ENCODE data around the gene MGMT.

Gene MGMT

DNA sequence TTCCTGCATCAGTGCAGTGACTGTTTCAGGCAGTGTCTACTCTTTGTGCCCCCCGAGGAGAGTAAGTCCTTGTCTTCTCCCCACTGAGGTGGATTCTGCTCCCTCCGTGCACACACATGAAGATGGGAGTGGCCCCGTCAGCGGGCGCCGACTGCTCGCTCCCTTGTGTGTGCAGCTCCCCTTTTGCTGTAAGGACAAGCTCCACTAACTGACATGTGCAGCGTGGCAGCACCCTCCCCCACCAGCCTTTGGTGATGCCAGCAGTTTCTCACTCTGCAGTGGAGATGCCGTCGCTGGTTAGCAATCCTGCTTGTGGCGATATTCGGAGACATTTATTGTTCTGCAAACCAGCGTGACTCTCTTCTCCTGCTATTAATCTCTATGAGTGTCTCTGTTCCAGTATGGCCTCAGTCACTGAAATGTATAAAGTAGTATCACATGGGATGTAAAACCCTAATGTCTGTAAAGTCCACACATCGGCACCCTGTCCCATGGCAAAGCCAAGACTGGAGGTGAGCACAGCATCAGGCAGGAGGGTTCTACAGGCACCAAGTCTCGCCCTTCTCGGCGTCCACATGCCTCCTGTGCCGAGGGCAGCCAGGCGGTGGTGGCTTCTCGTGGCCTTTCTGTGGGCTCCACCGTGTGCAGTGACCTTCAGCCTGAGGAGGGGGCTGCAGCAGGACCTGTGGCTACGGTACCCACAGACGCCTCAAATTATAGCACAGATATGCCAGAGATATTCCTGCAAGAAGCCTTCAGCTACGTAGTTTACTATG lies 294.3 kb downstream of the MGMT start:
- no peak overlapping the region for H3K4me3 ChIP-seq (replicated peaks; ENCODE audit: insufficient read depth, low read length)
- no peak overlapping the region for H3K27ac ChIP-seq (replicated peaks)
- TF ChIP-seq SPI1 (IDR thresholded peaks at IDR 0.05; ENCODE audit: borderline replicate concordance, low read depth) (no peak), POLR2AphosphoS5 (IDR thresholded peaks at IDR 0.05; ENCODE audit: low read depth) (no peak), GABPA (IDR thresholded peaks at IDR 0.05; ENCODE audit: low read depth) (no peak)
- TF ChIP-seq, protein P1, sequence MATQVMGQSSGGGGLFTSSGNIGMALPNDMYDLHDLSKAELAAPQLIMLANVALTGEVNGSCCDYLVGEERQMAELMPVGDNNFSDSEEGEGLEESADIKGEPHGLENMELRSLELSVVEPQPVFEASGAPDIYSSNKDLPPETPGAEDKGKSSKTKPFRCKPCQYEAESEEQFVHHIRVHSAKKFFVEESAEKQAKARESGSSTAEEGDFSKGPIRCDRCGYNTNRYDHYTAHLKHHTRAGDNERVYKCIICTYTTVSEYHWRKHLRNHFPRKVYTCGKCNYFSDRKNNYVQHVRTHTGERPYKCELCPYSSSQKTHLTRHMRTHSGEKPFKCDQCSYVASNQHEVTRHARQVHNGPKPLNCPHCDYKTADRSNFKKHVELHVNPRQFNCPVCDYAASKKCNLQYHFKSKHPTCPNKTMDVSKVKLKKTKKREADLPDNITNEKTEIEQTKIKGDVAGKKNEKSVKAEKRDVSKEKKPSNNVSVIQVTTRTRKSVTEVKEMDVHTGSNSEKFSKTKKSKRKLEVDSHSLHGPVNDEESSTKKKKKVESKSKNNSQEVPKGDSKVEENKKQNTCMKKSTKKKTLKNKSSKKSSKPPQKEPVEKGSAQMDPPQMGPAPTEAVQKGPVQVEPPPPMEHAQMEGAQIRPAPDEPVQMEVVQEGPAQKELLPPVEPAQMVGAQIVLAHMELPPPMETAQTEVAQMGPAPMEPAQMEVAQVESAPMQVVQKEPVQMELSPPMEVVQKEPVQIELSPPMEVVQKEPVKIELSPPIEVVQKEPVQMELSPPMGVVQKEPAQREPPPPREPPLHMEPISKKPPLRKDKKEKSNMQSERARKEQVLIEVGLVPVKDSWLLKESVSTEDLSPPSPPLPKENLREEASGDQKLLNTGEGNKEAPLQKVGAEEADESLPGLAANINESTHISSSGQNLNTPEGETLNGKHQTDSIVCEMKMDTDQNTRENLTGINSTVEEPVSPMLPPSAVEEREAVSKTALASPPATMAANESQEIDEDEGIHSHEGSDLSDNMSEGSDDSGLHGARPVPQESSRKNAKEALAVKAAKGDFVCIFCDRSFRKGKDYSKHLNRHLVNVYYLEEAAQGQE (IDR thresholded peaks at IDR 0.05; ENCODE audit: insufficient replicate concordance, low read depth): no peak
- TF ChIP-seq, protein P2, sequence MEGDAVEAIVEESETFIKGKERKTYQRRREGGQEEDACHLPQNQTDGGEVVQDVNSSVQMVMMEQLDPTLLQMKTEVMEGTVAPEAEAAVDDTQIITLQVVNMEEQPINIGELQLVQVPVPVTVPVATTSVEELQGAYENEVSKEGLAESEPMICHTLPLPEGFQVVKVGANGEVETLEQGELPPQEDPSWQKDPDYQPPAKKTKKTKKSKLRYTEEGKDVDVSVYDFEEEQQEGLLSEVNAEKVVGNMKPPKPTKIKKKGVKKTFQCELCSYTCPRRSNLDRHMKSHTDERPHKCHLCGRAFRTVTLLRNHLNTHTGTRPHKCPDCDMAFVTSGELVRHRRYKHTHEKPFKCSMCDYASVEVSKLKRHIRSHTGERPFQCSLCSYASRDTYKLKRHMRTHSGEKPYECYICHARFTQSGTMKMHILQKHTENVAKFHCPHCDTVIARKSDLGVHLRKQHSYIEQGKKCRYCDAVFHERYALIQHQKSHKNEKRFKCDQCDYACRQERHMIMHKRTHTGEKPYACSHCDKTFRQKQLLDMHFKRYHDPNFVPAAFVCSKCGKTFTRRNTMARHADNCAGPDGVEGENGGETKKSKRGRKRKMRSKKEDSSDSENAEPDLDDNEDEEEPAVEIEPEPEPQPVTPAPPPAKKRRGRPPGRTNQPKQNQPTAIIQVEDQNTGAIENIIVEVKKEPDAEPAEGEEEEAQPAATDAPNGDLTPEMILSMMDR (IDR thresholded peaks at IDR 0.05; ENCODE audit: insufficient read depth, low read length): no peak
- H3K27me3 ChIP-seq (ENCODE audit: insufficient read depth, poor library complexity, severe bottlenecking): no peaks in the 10 kb centered on the region
- DNase-seq (ENCODE audit: low read depth in 1 of 2, low spot score in 1 of 2): no peak

DNA sequence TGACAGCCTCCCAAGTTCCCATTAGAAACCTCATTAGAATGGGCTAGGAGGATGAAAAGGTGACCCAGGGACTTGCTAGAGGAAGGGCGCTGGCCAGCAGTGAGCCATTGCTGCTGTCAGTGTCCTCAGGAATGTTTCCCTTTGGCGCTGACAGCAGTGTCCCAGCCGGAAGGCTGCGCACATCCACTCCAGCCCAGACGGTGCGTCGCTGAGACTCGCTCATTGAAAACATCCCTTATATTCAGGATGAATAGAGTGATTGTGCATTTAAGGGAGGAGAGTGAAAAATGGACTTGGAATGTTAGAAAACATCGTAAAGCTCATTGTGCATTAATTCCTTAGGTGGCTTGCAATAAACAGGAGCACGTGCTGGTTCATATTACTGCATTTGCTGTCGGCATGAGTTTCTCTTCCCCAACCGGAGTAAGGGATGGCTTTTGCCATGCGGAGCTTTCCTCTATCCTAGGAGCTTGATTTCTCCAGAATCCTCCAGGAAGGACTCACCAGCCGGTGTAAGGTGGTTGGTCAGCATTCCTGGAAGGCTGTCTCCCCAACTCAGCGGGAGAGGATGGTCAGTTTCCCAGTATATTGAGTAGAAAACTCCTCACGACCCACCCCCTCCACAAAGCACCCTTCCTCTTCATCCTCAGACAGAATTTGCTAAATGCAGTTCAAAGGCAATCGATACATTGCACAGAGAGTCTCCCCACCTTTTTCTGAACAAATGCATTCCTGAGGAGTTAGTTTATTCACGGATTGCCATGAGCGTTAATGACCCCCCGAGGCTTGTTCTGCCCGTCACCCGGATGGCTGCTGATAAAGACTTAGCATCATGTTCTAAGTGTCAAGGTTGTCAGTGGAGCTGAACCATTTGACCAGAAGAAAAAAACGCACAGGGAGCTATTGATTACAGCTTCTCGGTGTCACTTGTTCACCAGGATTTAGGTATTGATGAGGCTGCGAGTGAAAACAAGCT lies 295.2 kb downstream of the MGMT start:
- Histone ChIP-seq H3K4me3 (replicated peaks; ENCODE audit: insufficient read depth, low read length) (no peak overlapping the region), H3K27me3 (ENCODE audit: insufficient read depth, poor library complexity, severe bottlenecking) (no peaks in the 10 kb centered on the region), H3K27ac (replicated peaks) (no peak overlapping the region)
- no peak for TF ChIP-seq GABPA (IDR thresholded peaks at IDR 0.05; ENCODE audit: low read depth)
- no peak for TF ChIP-seq POLR2AphosphoS5 (IDR thresholded peaks at IDR 0.05; ENCODE audit: low read depth)
- TF ChIP-seq, protein P1 (IDR thresholded peaks at IDR 0.05; ENCODE audit: insufficient replicate concordance, low read depth): no peak
- no peak for TF ChIP-seq SPI1 (IDR thresholded peaks at IDR 0.05; ENCODE audit: borderline replicate concordance, low read depth)
- TF ChIP-seq, protein P2 (IDR thresholded peaks at IDR 0.05; ENCODE audit: insufficient read depth, low read length): no peak
- no peak for DNase-seq (ENCODE audit: low read depth in 1 of 2, low spot score in 1 of 2)

- Histone ChIP-seq H3K27ac (replicated peaks) (no peak overlapping the region), H3K27me3 (ENCODE audit: insufficient read depth, poor library complexity, severe bottlenecking) (no peaks in the 10 kb centered on the region), H3K4me3 (replicated peaks; ENCODE audit: insufficient read depth, low read length) (no peak overlapping the region)
- DNase-seq (ENCODE audit: low read depth in 1 of 2, low spot score in 1 of 2): no peak
- TF ChIP-seq GABPA (IDR thresholded peaks at IDR 0.05; ENCODE audit: low read depth) (no peak), POLR2AphosphoS5 (IDR thresholded peaks at IDR 0.05; ENCODE audit: low read depth) (no peak)
- TF ChIP-seq, protein P2 (IDR thresholded peaks at IDR 0.05; ENCODE audit: insufficient read depth, low read length): no peak
- TF ChIP-seq, protein P1 (IDR thresholded peaks at IDR 0.05; ENCODE audit: insufficient replicate concordance, low read depth): no peak
Observed at GRCh38 chr10:129764011-129764900, 297.2 kb downstream of the MGMT start.
